ENCODE measurements around the gene UBE2V1.
"Not testable (repeated sequence)": the region's sequence is repeated elsewhere in the genome, so short reads cannot be mapped to it uniquely, and the experiment has no call there.

UBE2V1 gene

DNA sequence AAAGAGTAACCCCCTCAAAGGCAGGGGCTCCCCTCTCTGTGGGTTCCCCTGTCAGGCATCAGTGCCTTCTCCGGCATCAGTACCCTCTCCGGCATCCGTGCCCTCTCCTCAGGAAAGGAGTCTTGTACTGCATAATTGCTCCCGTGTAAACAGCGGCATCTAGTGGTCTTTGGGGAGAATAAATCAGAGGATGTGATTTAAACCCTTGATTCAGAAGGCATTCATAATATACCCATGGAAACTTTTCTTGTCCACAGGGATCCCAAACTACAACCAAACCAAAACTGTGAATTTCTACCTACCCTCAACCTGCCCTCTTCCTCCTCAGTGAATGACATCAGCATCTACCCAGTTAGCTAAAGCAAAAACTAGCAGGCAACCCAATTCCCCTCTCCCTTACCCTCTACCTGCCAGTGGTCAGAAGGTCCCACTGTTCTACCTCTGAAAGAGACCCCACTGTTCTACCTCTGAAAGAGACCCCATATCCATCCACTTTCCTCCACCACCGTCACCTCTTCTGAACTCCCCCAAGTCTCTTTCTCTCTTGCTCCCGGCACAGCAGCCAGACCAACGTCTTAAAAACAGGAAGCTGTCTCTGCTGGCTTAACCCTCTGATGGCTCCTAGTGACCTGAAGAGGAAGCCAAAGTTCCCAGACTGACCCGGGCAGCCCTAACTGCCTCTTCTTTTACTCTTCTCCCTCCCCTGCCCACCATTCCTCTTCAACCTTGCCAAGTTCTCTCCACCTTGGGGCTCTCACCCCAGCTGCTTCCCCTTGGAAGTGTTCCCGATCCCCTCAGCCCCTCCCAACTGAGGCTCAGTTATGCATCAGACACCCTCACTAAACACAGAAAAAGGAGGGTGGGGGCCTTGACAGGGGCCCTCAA is 27.2 kb downstream of the UBE2V1 start:
- TF ChIP-seq, protein P1, sequence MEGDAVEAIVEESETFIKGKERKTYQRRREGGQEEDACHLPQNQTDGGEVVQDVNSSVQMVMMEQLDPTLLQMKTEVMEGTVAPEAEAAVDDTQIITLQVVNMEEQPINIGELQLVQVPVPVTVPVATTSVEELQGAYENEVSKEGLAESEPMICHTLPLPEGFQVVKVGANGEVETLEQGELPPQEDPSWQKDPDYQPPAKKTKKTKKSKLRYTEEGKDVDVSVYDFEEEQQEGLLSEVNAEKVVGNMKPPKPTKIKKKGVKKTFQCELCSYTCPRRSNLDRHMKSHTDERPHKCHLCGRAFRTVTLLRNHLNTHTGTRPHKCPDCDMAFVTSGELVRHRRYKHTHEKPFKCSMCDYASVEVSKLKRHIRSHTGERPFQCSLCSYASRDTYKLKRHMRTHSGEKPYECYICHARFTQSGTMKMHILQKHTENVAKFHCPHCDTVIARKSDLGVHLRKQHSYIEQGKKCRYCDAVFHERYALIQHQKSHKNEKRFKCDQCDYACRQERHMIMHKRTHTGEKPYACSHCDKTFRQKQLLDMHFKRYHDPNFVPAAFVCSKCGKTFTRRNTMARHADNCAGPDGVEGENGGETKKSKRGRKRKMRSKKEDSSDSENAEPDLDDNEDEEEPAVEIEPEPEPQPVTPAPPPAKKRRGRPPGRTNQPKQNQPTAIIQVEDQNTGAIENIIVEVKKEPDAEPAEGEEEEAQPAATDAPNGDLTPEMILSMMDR (conservative IDR thresholded peaks at IDR 0.05; ENCODE audit: control insufficient read depth, insufficient read depth, low read depth, low read length) = peak; percentile 89
- no peak overlapping the region for H3K4me3 ChIP-seq (ENCODE audit: control insufficient read depth, low read depth, low read length)
- DNase-seq (ENCODE audit: low read depth) = peak; percentile 71

DNA sequence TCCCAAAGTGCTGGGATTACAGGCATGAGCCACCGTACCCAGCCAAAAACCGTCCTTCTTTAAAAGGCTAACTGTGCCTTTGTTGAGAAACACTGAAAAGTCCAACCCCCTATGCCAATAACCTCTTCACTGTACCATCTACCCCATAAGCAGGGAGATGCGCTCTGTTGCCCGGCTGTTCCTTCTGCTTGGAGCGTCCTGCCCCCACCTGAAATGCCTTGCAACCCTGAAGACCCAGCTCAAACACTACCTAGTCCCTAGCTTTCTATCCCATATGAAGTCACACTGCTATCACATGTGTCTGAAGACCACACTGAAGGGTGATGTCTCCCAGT is 27.8 kb downstream of the UBE2V1 start:
- no peak overlapping the region for H3K4me3 ChIP-seq (ENCODE audit: control insufficient read depth, low read depth, low read length)
- TF ChIP-seq, protein P1 (conservative IDR thresholded peaks at IDR 0.05; ENCODE audit: control insufficient read depth, insufficient read depth, low read depth, low read length) = no peak
- DNase-seq (ENCODE audit: low read depth) = no peak

DNA sequence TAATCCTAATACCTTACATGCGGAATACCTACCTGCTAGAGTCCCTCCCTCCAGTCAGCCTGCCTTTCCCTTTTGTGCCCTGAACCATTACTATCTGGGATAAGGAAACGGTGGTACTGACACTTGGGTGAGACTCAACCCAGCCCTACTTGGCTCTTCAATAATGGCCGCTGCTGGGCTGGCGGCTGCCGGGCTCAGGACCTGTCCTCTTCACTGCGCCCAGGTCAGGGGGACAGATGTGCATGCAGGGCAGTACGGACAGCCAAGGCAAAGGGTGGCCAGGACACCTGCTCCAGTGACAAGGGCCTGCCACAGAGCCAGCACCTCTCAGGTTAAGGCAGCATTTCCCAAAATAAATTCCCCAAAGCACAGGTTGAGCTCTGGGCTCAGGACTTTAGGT is 29.9 kb downstream of the UBE2V1 start:
- TF ChIP-seq, protein P1 (conservative IDR thresholded peaks at IDR 0.05; ENCODE audit: control insufficient read depth, insufficient read depth, low read depth, low read length) = no peak
- DNase-seq (ENCODE audit: low read depth) = no peak
- no peak overlapping the region for H3K4me3 ChIP-seq (ENCODE audit: control insufficient read depth, low read depth, low read length)

DNA sequence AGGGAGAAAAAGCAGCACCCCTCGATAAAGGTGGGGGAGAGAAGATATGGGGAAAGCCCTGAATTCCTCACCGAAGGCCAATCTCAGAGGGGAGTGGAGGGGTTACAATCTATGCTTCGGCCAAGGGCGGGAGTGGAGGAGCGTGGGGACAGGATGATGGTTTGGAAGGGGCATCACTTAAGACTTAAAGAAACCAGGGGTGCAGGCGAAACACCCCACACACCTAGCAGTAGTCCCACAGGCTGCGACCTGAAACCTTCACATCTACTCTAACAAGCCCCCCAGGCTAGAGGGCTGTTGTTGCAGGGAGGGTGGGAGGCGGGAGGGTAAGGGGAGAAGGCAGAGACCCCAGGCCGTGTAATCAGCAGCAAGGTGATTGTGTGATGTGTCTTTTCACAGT is 30.9 kb downstream of the UBE2V1 start:
- not testable (repeated sequence) for H3K4me3 ChIP-seq (ENCODE audit: control insufficient read depth, low read depth, low read length); DNase-seq (ENCODE audit: low read depth)

DNA sequence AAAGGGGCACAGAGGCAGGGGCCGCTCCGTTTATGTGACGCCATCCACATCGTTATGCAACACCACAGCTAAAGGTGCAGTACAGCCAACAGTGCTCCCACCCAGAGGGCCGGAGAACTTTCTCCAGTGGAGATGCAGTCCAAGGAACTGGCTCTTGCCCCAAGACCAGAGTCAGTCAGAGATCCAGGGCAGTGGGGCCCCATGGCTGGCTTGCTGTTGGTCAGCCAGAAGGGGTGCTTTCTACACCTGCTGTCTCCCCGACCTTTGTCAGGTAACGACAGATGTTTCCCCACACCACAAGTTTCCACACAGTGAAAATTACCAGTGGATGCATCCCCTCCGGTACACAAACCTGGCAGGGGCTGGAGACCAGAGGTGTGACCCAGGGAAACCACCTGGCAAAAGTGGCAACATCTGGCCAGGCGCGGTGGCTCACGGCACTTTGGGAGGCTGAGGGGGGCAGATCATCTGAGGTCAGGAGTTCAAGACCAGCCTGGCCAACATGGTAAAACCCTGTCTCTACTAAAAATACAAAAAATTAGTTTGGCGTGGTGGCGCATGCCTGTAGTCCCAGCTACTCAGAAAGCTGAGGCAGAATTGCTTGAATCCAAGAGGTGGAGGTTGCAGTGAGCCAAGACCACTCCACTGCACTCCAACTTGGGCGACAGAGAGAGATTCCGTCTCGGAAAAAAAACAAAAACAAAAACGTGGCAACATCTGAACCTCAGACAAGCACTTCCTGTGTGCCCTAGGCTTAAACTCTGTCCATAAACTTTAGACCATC is 34.9 kb downstream of the UBE2V1 start:
- no peak overlapping the region for H3K4me3 ChIP-seq (ENCODE audit: control insufficient read depth, low read depth, low read length)
- TF ChIP-seq, protein P1 (conservative IDR thresholded peaks at IDR 0.05; ENCODE audit: control insufficient read depth, insufficient read depth, low read depth, low read length) = no peak
- DNase-seq (ENCODE audit: low read depth) = no peak

DNA sequence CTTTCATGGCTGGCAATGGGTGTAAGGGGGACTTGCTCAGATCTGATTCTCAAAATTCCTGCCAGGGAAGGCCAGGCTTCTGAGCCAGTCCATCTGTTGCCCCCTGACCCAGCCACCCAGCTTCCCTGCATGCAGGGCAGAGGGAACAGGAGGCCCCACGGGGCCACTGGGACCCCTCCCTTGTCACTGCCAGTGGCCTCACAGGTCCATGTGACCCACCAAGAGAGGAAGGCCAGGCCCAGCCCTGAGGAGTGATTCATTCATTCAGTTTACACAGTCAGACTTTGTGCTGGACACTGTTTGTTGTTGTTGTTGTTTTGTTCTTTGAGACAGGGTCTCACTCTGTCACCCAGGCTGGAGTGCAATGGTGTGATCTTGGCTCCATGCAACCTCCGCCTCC is 39.5 kb downstream of the UBE2V1 start:
- H3K4me3 ChIP-seq (ENCODE audit: control insufficient read depth, low read depth, low read length) = no peak overlapping the region
- TF ChIP-seq, protein P1 (conservative IDR thresholded peaks at IDR 0.05; ENCODE audit: control insufficient read depth, insufficient read depth, low read depth, low read length) = no peak

More for the DNA sequence above, 39.5 kb downstream of the UBE2V1 start:
- DNase-seq (ENCODE audit: low read depth) = no peak
